HEK293 (cell line): ENCODE measurements around the gene PPID.
"Not testable (repeated sequence)": the region's sequence is repeated elsewhere in the genome, so short reads cannot be mapped to it uniquely, and the experiment has no call there.

Experiments
- CTCF ChIA-PET: fragments of 350-600 bp; formaldehyde crosslinking; extraction: SDS; loops from one replicate; lab custom pipeline; 2021; ENCODE audit warnings: antibody characterized with exemption; lab: Yijun Ruan, JAX
- POLR2A ChIA-PET: fragments of 300-600 bp; formaldehyde crosslinking; extraction: SDS; loops from one replicate; lab custom pipeline; 2020; ENCODE audit warnings: antibody characterized with exemption, inconsistent platforms; lab: Yijun Ruan, JAX
- H3K27ac ChIP-seq: fragments of 200-500 bp; sonication (Bioruptor generic); 2 replicates; pipeline ENCODE4 v1.5.1; 2014; ENCODE audit warnings: low read depth, low read length, control low read depth, inconsistent platforms; ENCODE audit errors: extremely low read depth
- H3K36me3 ChIP-seq, 2 experiments: fragments of 200-500 bp in 1 of 2; sonication (Bioruptor generic) in 1 of 2; 1 replicate in 1 of 2; 2 replicates in 1 of 2; pipeline ENCODE4 v1.5.1; 2014 to 2017; ENCODE audit warnings: inconsistent platforms in 2 of 2, low read length in 2 of 2; ENCODE audit not compliant: control insufficient read depth in 2 of 2, insufficient read depth in 1 of 2
- H3K4me1 ChIP-seq: fragments of 200-500 bp; sonication (Bioruptor generic); 2 replicates; pipeline ENCODE4 v1.5.1; 2014; ENCODE audit warnings: mild to moderate bottlenecking, low read length, inconsistent platforms; ENCODE audit not compliant: control insufficient read depth, insufficient read depth
- H3K4me3 ChIP-seq: 2 replicates; pipeline ENCODE4 v1.5.1; 2011; ENCODE audit warnings: low read depth, mild to moderate bottlenecking, control low read depth, low read length, moderate library complexity
- H3K9me3 ChIP-seq: fragments of 200-500 bp; sonication (Bioruptor generic); 2 replicates; pipeline ENCODE4 v1.5.1; 2014; ENCODE audit warnings: low read depth, low read length, inconsistent platforms; ENCODE audit not compliant: control insufficient read depth, insufficient read depth
- GLI4 ChIP-seq: fragments of 450-650 bp; formaldehyde crosslinking; IDR thresholded peaks from 2 replicates; pipeline ENCODE4 v1.5.1; 2016; ENCODE audit warnings: missing biosample characterization, missing genetic modification characterization
- KLF10 ChIP-seq: fragments of 450-650 bp; IDR thresholded peaks from 2 replicates; pipeline ENCODE4 v1.5.1; 2018; ENCODE audit warnings: missing biosample characterization, mild to moderate bottlenecking, missing genetic modification characterization
- KLF9 ChIP-seq: fragments of 450-650 bp; formaldehyde crosslinking; IDR thresholded peaks from 2 replicates; pipeline ENCODE4 v1.5.1; 2016; ENCODE audit warnings: missing biosample characterization, missing genetic modification characterization, low read depth
- OSR2 ChIP-seq: fragments of 450-650 bp; formaldehyde crosslinking; IDR thresholded peaks from 2 replicates; pipeline ENCODE4 v1.5.1; 2016; ENCODE audit warnings: missing biosample characterization, missing genetic modification characterization
- YY1 ChIP-seq: fragments of 450-650 bp; formaldehyde crosslinking; IDR thresholded peaks from 2 replicates; pipeline ENCODE4 v1.5.1; 2018; ENCODE audit warnings: missing biosample characterization, missing genetic modification characterization
- ZBTB48 ChIP-seq: fragments of 450-650 bp; formaldehyde crosslinking; IDR thresholded peaks from 2 replicates; pipeline ENCODE4 v1.5.1; 2016; ENCODE audit warnings: missing biosample characterization, missing genetic modification characterization
- ZNF18 ChIP-seq: fragments of 450-650 bp; formaldehyde crosslinking; IDR thresholded peaks from 2 replicates; pipeline ENCODE4 v1.5.1; 2016; ENCODE audit warnings: missing biosample characterization, missing genetic modification characterization
- ZNF202 ChIP-seq: fragments of 450-650 bp; formaldehyde crosslinking; IDR thresholded peaks from 2 replicates; pipeline ENCODE4 v1.5.1; 2016; ENCODE audit warnings: missing biosample characterization, missing genetic modification characterization, borderline replicate concordance
- ZNF311 ChIP-seq: fragments of 450-650 bp; formaldehyde crosslinking; IDR thresholded peaks from 2 replicates; pipeline ENCODE4 v1.5.1; 2017; ENCODE audit warnings: missing biosample characterization, missing genetic modification characterization, borderline replicate concordance
- ZNF350 ChIP-seq: fragments of 450-650 bp; formaldehyde crosslinking; IDR thresholded peaks from 2 replicates; pipeline ENCODE4 v1.5.0; 2017; ENCODE audit warnings: missing biosample characterization, mild to moderate bottlenecking, missing genetic modification characterization
- ZNF354C ChIP-seq: fragments of 450-650 bp; formaldehyde crosslinking; IDR thresholded peaks from 2 replicates; pipeline ENCODE4 v1.5.1; 2016; ENCODE audit warnings: missing biosample characterization, missing genetic modification characterization, low read depth, borderline replicate concordance
- ZNF394 ChIP-seq: fragments of 450-650 bp; formaldehyde crosslinking; IDR thresholded peaks from 2 replicates; pipeline ENCODE4 v1.5.1; 2016; ENCODE audit warnings: missing biosample characterization, missing genetic modification characterization, mild to moderate bottlenecking, moderate library complexity, borderline replicate concordance
- ZNF449 ChIP-seq: fragments of 450-650 bp; formaldehyde crosslinking; IDR thresholded peaks from 2 replicates; pipeline ENCODE4 v1.5.1; 2017; ENCODE audit warnings: missing biosample characterization, mild to moderate bottlenecking, missing genetic modification characterization, moderate library complexity
- ZNF518A ChIP-seq: fragments of 450-650 bp; formaldehyde crosslinking; conservative IDR thresholded peaks from 2 replicates; pipeline ENCODE4 v1.5.1; 2016; ENCODE audit warnings: low read depth, missing biosample characterization, missing genetic modification characterization
- ZNF645 ChIP-seq: fragments of 450-650 bp; formaldehyde crosslinking; IDR thresholded peaks from 2 replicates; pipeline ENCODE4; 2016; ENCODE audit warnings: missing biosample characterization, missing genetic modification characterization
- ZXDB ChIP-seq: fragments of 450-650 bp; formaldehyde crosslinking; IDR thresholded peaks from 2 replicates; pipeline ENCODE4 v1.5.1; 2016; ENCODE audit warnings: missing biosample characterization, missing genetic modification characterization

Gene PPID

GRCh38 chr4:158715802-158716201 lies 7.4 kb downstream of the PPID start (continued):
- no peak for TF ChIP-seq GLI4 (tag by site-specific recombination)

- H3K36me3 ChIP-seq = peaks cover 37 to 93% of the 10 kb centered on the region in 2 experiments
- POLR2A ChIA-PET = no interaction called here
Measured at GRCh38 chr4:158714937-158715336, 8.3 kb downstream of the PPID start.

GRCh38 chr4:158712622-158713021 lies 10.6 kb downstream of the PPID start:
- H3K4me3 ChIP-seq, POLR2A ChIA-PET, CTCF ChIA-PET, H3K4me1 ChIP-seq, H3K27ac ChIP-seq, H3K9me3 ChIP-seq: not testable (repeated sequence)
- peaks cover 37 to 91% of the 10 kb centered on the region in 2 experiments for H3K36me3 ChIP-seq

More at GRCh38 chr4:158714937-158715336, 8.3 kb downstream of the PPID start:
- no peak overlapping the region for H3K4me3 ChIP-seq
- H3K9me3 ChIP-seq = no peaks in the 10 kb centered on the region
- TF ChIP-seq ZXDB (tag by site-specific recombination) (no peak), ZBTB48 (tag by site-specific recombination) (no peak), ZNF202 (tag by site-specific recombination) (no peak), ZNF311 (tag by site-specific recombination) (no peak), ZNF645 (tag by site-specific recombination) (no peak), ZNF394 (tag by site-specific recombination) (no peak), YY1 (tag by site-specific recombination) (no peak), ZNF350 (tag by site-specific recombination) (no peak), KLF9 (tag by site-specific recombination) (no peak), ZNF18 (no peak), ZNF354C (tag by site-specific recombination) (no peak), KLF10 (tag by site-specific recombination) (no peak), OSR2 (tag by site-specific recombination) (no peak), ZNF449 (tag by site-specific recombination) (no peak), ZNF518A (no peak)
- H3K4me1 ChIP-seq = no peaks in the 10 kb centered on the region
- no peak overlapping the region for H3K27ac ChIP-seq
- CTCF ChIA-PET = no interaction called here
